HG02623 (cell line): Measurements from ENCODE around the gene PCDH1.
A peak's percentile ranks its signal among the peaks of the same experiment; 100 is the strongest.

Experiments used
- ATAC-seq: cut with Tn5 transposase; IDR thresholded peaks from one replicate; pipeline ENCODE4 v1.9.1; 2021; ENCODE audit warnings: moderate library complexity; ENCODE audit not compliant: unreplicated experiment

Gene PCDH1

DNA sequence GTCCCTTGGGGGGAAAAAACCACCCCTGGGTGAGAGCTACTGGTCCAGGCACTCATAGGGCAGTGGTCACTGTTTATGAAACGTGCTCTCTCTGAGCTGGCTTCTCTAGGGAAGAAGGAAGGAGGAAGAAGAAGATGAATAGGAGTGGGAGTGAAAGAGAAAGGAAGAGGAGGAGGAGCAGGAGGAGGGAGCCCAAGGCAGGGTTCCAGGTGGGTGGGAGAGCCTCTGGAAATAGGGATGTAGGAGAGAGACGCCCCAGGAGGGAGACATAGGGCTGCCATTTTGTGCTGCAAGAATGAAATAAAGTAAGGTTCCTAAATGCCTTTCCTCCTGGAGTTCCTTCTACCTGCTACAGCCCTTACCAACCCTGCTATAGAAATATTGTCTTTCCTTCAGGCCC, 65.7 kb downstream of the PCDH1 start:
- no peak for ATAC-seq

DNA sequence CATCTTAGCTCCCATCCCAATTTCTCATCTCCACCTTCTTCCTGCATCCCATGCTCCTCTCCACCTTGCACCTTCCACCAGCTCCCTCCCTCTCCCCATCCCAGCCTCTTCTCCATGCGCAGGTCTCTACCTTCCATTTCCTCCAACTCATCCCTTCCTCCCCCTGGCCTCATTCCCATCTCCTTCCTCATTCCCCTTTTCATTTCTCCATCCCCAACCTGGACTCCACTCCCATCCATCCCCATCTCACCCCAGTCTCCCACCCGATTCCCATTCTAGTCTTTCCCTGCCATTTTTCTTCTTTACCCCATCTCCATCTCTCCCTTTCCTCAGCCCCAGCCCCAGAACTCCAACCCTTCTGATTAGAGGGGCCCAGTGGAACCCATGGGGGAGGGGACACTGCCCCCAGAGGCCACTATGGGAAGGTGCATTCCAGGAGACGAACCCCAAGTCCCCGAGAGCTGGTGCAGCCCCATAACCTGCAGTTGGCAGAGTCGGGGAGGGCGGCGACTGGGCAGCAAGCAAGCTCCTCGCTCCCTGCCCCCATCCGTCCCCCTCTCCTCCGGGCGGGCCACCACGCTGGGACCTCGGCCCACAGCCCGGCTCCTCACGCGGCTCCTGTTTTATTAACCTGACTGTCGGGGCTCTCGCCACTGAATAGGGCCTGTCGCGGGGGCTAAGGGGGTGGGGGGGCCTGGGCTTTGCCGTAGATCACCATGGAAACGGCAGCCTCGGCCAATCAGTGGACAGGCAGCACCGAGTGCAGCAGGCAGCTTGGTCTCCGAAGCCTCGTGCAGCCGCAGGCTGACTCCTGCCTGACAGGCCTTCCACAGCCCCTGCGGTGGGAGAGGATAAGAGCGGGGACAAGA, 66.7 kb downstream of the PCDH1 start:
- ATAC-seq: peak; percentile 58

DNA sequence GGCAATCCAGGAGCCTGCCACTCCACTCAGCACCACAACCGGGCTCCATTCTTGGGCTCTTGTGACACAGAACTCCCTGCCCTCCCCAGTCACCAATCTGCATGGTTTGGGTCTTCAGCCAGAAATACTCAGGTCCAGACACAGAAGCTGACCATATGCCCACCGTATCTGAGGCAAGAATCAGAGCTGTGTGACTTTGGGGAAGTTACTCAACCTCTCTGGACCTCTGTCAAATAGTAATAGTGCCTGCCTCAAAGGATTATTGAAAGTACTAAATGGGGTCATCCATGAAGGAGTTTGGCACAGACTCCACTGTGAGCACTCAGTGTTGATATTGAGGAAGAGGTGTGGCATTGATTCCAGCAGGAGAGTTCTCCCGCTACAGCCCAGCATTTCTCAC, 67.5 kb downstream of the PCDH1 start:
- no peak for ATAC-seq

DNA sequence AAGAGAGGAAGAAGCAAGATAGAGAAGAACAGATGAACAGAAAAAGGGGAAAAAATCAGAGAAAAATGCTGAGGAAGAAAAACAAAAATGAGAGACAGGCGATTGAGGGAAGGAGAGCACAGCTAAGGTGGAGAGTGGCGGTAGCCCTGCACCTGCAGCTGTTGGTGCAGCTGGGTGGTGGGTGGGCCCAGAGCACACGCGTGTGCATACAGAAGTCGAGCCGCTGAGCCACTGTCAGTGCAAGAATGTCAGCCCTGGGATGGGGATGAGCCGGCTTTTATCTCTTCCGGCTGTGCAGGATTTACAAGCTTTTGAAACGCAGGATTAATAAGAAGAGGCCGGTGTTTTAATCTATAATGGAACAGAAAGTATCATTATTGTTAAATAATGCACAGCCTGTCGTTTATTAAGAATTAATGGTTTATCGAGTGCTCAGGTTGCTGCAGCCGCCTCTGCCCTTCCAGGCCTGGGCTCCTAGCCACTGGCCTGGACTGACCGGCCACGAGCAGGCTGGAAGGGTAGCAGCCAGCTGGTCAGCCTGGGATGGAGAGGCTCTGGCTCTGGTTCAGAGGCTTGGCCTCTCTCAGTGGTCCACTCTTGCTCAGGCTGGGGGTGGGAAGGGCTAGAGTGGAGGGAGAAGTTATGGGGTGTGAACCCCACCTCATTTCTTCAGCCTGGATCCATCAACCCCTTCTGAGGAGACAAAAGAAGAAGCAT, 68.7 kb downstream of the PCDH1 start:
- no peak for ATAC-seq

DNA sequence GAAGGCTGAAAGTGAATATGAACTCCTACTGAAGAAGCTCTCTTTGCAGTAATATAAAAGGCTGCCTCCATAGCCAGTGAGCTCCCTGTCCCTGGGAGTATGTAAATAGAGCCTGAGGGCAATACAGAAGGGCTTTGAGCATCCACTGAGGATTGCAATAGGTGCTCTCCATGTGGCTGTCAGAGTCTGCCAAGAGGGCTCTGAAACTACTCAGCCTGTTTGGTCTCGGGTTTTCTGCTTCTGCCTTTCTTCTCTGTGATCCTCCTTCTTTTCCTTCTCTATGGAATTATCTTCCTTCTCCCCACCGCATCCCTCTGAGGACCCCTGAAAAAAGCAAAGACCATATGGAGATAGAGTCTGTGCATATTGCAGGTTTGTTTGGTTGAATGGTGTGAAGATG, 69.4 kb downstream of the PCDH1 start:
- no peak for ATAC-seq

DNA sequence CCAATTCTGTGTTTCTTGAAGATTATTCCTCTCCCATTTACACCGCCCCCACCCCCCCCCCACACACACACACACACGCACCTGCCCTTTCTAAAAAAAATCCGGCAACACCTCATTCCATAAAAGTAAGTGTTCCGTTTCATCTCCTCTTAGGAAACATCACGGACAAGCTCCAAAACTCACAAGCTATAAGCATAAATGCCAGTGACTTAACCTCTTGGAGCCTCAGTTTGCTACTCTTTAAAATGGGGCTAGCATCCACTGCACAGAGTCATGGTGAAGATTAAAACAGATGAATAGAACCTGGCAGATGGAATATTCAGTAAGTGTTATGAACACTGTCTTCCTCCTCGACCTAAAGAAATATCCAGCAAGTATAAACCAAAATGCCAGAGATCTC, 70.5 kb downstream of the PCDH1 start:
- no peak for ATAC-seq

DNA sequence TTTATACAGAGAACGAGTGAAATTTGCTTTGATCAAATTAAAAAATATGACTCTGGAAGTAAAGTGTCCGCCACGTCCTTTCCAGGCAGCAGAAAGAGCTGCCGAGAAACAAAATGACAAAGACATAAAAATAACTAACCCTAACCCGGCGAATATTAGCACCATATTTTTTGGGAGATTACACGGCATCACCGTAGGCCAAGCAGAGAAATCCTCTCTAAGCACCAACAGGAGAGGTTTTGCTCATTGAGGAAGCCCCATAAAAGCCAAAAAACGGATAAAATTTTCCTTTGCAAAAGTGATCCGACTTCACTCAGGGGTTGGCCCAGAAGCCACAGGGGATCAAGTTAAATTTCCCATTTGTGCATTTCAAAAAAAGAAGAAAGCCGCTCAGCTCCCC, 70.9 kb downstream of the PCDH1 start:
- ATAC-seq: no peak

DNA sequence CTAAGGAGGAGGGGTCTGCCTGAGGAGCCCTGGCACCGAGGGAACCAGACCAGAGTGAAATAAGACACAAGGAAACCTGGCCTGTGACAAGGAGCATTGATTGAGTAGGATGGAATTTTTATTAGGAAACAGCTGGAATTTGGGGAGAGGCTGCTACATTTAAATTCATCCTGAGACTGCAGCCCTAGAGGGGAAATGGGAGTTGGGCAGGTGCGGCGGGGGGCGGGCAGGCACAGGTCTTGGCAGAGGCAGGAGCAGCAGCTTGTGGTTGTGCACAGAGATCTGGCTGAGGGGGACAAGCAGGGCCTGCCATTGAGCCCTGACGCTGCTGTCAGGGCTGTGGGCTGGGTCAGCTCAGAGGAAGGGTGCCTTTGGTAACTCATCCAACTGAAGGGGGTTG, 71.6 kb downstream of the PCDH1 start:
- no peak for ATAC-seq

DNA sequence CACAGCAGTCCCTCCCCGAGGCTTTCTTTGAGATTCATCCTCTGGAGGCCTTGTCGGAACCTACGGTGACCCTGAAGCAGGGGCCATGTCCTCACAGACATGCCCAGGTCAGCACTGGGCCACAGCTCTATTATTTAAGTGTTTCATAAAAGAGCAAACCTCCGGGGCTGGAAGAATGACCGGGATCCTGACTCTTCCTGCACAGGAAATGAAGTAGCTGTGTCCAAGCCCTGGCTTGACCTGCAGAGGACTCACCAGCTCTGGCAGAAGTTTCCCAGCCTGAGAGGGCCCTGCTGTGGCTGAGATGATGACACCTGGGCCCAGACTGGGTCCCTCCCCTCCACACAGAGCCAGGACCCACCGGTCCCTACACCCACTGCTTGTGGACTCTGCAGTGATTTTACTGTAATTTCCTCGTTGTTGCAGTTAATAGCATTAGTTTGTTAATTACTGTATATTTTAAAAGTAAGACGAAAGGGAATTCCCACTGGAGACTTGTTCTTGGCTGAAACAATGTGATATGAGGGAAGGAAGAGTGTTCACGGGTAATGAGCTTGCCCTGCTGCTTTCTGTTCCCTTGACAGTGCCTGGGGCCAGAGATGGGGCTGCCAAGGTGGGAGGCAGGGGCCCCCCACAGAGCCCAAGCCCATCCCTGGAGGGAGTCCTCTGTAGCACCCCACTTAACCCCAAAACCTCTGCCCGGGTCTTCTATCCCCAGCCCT, 72.2 kb downstream of the PCDH1 start:
- no peak for ATAC-seq

DNA sequence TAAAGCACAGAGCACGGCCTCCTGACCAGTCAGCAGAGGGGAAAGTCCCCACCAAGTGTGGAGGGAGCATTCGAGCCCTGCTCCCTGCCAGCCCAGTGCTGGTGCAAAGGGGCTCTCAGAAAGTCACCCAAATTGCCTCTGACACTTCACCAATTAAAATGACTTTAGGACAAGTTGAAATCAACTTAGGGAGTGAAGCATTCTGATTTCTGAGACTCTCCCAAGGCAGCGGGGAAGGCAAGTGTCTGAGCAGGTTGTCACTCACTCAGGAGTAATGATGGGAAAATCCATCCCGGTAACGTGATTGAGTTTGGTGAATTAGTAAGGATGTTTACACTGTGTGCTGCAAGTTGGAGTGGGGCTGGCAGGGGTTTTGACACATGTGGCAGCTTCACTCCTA, 73.7 kb downstream of the PCDH1 start:
- no peak for ATAC-seq
